GM13976 (cell line): ENCODE data around the gene BCAS3.

ENCODE experiments used
- DNase-seq: peaks from one replicate; pipeline ENCODE4 v3.0.0; 2012; ENCODE audit warnings: low spot score
- in situ Hi-C: fragments of 300-500 bp; cut with MboI; formaldehyde crosslinking; loops from one replicate; pipeline ENCODE4 v1.12.0; 2022; ENCODE audit warnings: low sequenced_read_pairs, mixed read lengths, inconsistent platforms; ENCODE audit not compliant: unreplicated experiment
- TF ChIP-seq, protein P1 (sequence below): IDR thresholded peaks from 2 replicates; pipeline ENCODE4 v1.5.1; 2012; ENCODE audit warnings: borderline replicate concordance, mild to moderate bottlenecking; ENCODE audit not compliant: insufficient read depth; ENCODE audit errors: extremely low read depth, missing control alignments, control extremely low read depth

BCAS3 gene

DNA sequence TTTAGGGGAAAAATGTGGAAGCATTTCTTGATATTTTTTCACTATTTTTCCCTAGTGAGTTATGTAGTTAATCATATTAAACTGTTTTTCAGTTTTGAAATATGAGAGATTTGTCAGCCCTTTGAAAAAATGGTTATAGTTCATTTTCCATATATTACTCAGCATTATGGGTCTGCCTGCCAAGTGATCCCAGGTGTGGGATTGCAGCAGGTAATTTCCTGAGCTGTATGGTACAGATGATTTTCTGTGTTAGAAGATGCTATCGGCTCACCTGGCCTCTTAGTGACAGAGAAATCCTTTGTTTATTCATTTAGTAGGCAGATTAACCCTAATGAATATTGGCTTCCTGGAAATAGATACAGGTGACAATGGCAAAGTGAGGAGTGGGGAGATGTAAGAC is 446.9 kb downstream of the BCAS3 start:
- DNase-seq, result no peak
- in situ Hi-C loops, result no loop called here
- TF ChIP-seq, protein P1, sequence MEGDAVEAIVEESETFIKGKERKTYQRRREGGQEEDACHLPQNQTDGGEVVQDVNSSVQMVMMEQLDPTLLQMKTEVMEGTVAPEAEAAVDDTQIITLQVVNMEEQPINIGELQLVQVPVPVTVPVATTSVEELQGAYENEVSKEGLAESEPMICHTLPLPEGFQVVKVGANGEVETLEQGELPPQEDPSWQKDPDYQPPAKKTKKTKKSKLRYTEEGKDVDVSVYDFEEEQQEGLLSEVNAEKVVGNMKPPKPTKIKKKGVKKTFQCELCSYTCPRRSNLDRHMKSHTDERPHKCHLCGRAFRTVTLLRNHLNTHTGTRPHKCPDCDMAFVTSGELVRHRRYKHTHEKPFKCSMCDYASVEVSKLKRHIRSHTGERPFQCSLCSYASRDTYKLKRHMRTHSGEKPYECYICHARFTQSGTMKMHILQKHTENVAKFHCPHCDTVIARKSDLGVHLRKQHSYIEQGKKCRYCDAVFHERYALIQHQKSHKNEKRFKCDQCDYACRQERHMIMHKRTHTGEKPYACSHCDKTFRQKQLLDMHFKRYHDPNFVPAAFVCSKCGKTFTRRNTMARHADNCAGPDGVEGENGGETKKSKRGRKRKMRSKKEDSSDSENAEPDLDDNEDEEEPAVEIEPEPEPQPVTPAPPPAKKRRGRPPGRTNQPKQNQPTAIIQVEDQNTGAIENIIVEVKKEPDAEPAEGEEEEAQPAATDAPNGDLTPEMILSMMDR, result no peak

DNA sequence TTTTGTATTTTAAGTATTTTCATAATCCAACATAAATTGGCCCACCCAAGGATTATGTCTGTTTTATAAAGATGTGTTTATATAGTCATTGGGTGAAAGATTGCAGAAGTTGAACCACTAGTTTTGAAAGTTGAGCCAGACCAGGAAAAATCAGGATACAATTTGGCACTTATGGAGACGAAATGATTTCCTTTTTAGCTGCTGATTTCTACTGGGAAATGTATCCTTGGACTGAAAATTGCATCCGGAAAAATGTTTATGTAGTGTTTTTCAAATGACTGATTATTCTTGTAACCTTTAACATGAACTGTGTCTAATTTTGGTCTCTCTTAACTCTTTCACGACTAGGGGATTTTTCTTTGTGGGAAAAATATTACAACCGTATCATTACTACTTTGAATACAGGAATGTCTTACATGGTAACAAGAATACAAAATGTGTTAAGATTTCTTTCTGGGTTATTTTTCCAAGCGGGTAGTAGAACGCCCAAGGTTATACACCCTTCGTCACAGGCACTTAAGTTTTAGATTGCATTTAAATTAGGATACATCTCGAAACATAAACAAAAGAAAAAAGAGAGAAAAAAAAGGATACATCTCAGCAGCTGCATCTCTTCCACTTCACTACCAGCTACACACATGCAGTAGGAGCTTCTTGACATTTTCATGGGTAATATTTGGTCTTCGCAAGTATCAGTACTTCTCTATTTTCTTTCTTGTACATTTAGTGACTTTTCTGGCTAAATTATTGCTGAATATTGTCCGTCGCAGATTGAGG is 449.0 kb downstream of the BCAS3 start:
- no peak for DNase-seq
- TF ChIP-seq, protein P1, result no peak
- in situ Hi-C loops, result no loop called here

DNA sequence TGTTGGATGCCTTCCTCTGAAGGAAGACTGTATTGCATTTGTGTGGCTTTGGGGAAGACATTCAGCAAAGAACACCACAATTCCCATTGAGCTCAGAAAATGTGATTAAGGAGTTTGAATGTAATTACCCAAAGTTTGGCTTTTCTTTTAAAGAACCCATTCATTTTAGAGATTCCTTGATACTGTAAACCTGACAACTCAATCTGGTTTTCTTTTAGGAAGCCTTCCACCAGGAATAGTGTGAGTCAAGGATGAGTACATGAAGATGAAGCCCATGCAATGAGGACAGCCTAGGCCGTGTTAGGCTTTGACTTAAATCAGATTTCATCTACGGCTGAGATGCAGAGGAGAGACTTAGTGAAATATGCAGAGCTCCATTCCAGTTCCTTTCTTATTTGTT is 450.3 kb downstream of the BCAS3 start:
- in situ Hi-C loops, result no loop called here
- TF ChIP-seq, protein P1, result no peak
- no peak for DNase-seq

DNA sequence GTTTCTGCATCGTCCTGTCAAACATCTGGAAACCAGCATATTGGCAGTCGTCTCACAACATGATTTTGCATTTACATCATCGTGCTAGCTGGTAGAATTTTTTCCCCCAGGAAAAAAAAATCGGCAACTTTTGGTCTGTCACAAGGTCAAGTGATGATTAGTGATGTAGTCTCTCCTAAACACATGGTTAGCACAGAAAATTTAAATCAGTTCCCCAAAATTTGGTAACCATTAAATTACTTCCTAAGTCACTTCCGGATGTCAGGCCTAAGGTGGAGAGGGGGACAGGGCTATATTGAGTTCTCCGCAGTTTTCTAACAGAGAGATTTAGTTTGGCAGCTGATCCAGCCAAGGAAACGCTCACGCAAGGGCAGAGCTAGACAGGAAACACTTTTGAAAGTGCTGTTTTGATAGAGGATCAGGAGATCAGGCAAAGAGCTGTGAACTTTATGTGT is 451.0 kb downstream of the BCAS3 start:
- in situ Hi-C loops, result no loop called here
- TF ChIP-seq, protein P1, result no peak
- DNase-seq, result no peak

GRCh38 chr17:61129267-61130254 is 451.9 kb downstream of the BCAS3 start:
- TF ChIP-seq, protein P1, result no peak
- no peak for DNase-seq
- in situ Hi-C loops, result no loop called here

DNA sequence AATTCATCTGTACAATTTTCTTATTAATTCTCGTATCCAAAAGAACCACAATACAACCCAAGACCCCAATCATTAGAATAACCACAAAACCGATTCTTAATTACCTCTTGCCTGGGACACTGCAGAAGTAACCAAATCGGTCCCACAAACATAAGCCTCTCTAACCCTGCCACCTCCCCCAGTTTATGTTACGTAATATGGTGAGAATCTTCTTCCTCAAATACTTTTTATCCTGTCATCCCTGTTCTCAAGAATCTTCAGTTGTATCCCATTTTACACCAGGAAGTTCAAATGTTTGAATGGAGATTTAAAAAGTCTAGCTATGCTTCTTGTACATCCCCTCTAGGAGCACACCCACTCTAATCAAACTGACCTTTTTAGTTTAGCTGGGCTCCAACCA is 452.7 kb downstream of the BCAS3 start:
- TF ChIP-seq, protein P1, result no peak
- in situ Hi-C loops, result no loop called here
- no peak for DNase-seq
